HG02884 (cell line): Measurements from ENCODE around the gene TRIM44.

ENCODE experiments used
- ATAC-seq: cut with Tn5 transposase; IDR thresholded peaks from one replicate; pipeline ENCODE4 v1.9.1; 2021; ENCODE audit warnings: mild to moderate bottlenecking, moderate library complexity; ENCODE audit not compliant: unreplicated experiment

Gene TRIM44, protein sequence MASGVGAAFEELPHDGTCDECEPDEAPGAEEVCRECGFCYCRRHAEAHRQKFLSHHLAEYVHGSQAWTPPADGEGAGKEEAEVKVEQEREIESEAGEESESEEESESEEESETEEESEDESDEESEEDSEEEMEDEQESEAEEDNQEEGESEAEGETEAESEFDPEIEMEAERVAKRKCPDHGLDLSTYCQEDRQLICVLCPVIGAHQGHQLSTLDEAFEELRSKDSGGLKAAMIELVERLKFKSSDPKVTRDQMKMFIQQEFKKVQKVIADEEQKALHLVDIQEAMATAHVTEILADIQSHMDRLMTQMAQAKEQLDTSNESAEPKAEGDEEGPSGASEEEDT

DNA sequence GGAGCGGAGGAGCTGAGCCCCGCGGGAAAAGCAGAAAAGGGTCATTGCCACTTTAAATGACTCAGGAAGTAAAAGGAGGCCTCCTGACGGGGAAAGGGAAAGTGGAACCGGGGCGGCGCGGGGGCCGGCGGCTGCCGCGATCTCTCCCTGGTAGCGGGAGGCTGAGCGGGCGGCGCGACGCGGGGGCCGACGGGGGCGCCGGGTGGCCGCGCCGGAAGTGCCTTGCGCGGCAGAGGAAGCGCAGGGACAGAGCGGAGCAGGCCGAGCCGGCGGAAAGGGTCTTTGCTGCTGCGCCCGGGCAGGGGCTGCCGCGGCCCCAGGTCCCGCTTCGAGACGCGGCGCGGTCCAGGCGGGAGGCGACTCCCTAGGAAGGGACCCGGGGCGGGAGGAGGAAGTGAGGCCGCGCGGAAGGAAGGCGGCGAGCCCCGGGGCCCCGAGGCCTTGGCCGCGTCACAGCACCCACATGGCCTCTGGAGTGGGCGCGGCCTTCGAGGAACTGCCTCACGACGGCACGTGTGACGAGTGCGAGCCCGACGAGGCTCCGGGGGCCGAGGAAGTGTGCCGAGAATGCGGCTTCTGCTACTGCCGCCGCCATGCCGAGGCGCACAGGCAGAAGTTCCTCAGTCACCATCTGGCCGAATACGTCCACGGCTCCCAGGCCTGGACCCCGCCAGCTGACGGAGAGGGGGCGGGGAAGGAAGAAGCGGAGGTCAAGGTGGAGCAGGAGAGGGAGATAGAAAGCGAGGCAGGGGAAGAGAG is at the start of gene TRIM44:
Gene TRIM44, plus strand, starts transcription at position 127 of the 759 bp plus-strand sequence. Its CDS starts 337 bp downstream, at position 464.
- ATAC-seq, result peak; percentile 89

DNA sequence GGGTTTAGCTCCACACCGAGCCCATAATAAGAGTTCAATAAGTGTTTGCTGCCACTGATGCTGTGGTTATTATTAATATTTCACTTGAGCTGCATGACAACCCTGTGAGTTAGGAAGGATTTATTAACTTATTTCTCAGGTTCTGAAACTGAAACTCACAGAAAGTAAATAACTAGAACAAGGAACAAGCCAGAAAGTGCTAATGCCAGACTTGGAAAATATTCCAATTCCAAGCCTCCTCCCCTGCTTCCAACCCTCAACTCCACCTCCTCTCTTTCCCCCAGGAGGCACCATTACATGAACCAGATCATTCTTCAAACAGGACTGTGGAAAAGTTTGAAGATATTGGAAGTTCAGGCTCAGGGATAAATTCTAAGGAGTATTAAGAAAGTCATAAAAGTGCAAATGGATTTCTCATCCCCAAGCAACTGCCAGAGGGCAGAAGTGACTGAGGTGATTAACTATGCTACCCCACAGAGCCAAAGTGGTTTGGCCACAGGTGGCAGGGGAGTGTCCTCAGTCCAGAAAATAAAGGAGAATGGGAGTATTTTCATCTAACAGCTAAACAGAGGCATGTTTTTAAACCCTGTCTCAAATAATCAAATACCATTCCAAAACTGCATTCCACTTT is 47.5 kb upstream of the TRIM44 start:
- no peak for ATAC-seq

DNA sequence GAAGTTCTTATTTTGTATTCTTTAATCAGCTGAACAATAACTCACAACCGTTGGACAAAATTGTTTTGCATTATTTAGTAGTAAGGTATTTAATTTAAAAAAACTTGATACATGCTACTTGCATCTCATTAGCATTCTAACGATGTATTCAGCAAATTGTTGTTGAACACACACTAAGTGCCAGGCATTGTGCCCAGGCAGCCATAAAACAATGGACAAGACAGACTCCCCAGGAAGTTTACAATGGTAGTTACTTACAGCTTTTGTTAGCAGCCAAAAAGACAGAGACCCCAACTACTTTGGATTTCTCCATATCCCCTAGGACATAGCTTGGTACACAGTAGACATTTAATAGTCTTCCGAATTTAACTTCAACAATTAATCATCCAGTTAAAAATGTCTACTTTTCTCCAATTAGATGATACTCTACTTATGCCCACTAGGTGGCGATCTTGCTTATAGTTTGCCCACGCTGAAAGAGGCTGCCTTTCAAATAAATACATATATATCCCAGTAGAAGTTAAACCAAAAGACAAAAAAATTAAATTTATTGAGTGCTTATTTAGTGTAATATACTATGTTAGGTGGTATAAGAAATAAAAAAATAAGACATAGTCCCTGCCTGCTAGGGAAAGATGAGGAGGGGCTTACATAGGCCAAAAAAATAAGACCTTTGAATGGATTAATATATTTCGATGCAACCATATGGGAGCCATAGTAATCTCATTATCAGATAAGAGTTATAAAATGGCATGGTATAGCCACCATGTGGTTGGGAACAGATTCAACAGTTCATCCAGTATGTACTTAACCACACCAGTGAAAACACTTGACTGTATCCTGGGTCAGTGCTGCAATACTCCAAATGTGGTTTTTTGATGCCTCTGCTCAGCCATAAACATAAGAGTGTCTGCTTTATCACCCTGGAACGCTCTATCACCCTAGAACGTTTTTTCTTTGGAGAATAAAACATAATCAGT is 46.4 kb upstream of the TRIM44 start:
- ATAC-seq, result no peak

DNA sequence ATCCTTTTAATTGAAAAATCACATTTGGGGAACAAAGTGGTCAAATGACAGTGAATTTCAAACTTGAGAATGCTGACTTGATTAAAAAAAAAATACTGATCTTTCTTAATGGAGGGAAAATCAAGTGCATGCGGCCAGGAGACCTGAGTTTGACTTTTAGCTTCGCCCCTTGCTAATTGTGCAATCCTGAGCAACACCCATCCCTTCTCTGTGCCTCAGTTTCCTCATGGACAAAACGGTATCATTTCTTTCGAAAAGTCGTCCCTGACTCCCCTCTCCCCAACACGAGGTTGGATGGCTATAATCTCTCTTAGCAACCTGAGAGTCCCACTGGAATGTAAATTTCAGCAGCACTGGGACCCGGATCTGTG is 45.3 kb upstream of the TRIM44 start:
- no peak for ATAC-seq

DNA sequence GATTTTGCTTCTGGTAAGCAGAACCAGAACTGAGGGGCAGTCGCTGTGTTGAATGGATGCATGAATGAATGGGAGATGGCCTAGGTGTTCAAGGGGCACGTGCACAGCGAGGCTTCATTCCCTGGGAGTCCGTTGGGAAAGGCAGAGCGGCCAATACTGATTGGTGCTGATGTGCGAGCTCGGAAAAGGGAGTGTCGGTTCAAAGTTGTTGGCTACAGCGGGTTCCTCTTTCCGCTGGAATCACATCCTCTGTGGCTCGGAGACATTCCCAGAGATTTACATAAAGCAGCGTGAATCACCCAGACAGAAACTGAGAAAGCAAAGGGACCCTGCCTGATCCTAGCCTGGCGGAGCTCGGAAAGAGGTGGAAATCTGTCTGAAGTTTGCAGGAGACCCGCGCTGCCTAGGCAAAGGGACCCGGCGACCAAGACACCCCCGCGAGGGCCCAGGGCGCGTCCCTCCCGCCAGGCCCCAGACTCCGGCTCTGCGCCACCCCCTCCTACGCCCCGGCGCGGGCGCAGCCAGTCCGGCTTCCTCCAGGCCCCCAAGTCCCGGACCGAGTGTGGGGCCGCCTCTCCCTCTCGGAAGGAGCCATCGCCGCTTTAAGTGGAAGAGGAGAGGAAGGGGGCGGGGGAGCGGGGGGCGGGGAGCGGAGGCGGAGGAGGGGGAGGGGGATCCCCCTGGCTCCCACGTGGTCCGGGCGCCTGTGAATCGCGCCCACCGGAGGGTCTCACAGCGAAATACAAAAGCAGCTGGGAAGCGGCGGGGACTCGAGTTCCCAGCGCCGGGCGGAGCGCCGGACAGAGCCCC is 44.7 kb upstream of the TRIM44 start, which contains the start of gene FJX1:
Gene FJX1, plus strand, starts transcription at position 774 of the 810 bp plus-strand sequence. CDS start 177 bp downstream, outside the sequence.
- peak; percentile 29 for ATAC-seq

DNA sequence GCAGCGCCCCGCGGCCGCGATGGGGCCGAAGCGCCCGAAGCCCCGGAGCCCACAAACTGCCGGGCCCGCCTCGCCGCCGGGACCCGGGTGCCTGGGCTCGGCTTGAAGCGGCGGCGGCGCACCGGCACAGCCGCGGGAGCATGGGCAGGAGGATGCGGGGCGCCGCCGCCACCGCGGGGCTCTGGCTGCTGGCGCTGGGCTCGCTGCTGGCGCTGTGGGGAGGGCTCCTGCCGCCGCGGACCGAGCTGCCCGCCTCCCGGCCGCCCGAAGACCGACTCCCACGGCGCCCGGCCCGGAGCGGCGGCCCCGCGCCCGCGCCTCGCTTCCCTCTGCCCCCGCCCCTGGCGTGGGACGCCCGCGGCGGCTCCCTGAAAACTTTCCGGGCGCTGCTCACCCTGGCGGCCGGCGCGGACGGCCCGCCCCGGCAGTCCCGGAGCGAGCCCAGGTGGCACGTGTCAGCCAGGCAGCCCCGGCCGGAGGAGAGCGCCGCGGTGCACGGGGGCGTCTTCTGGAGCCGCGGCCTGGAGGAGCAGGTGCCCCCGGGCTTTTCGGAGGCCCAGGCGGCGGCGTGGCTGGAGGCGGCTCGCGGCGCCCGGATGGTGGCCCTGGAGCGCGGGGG is 44.0 kb upstream of the TRIM44 start:
- ATAC-seq, result peak; percentile 29

DNA sequence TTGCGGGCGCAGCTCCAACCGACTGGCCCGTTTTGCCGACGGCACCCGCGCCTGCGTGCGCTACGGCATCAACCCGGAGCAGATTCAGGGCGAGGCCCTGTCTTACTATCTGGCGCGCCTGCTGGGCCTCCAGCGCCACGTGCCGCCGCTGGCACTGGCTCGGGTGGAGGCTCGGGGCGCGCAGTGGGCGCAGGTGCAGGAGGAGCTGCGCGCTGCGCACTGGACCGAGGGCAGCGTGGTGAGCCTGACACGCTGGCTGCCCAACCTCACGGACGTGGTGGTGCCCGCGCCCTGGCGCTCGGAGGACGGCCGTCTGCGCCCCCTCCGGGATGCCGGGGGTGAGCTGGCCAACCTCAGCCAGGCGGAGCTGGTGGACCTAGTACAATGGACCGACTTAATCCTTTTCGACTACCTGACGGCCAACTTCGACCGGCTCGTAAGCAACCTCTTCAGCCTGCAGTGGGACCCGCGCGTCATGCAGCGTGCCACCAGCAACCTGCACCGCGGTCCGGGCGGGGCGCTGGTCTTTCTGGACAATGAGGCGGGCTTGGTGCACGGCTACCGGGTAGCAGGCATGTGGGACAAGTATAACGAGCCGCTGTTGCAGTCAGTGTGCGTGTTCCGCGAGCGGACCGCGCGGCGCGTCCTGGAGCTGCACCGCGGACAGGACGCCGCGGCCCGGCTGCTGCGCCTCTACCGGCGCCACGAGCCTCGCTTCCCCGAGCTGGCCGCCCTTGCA is 43.3 kb upstream of the TRIM44 start:
- peak; percentile 26 for ATAC-seq

DNA sequence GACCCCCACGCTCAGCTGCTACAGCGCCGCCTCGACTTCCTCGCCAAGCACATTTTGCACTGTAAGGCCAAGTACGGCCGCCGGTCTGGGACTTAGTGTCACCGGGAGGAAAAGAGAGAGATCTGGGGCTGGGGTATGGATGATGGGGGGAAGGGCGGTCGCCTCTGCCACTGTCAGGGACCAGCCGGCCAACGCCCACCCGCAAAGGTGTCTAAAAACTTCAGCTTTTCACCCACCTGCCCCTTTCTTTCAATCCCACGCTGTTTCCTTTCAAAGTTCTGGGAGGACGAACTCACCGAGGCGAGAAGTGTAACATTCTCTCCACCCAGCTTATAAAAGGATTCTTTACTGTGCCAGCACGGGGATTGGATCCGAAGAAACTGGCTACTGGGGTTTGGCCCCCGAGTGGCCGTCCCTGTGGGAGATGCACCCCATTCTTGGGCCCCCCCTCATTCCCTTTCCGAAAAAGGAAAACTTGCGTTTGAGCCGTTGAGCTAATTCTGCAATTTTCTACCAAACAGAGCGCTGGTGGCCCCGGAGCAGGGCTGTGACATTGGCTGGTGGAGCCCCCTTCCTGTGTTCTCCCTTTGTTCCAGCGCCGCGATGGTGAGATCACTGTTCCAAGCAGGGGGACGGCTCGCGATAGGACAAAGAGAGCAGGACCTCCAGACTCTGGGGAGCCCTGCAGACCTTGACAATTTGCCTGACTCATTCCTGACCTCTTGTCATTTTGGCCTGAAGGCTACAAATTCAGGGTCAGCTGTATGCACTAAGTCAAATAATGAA is 42.5 kb upstream of the TRIM44 start:
- ATAC-seq, result no peak

DNA sequence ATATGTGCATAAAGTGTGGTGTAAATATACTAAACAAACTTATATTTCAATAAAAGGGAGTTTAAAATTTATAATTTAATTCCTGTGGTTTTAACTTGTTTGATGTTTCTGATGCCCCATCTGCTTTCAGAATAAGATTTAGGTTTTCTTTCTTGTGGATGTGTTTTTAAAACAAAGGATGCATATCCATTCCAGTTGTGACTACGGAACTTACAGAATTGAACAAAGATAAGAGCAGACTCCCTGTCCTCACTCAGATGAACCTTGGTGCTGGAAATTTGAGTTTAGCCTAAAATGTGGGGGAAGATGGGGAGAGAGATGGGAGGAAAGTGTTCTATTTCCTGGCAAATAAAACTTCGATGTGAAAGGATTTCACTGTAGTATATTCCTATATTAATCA is 41.8 kb upstream of the TRIM44 start:
- no peak for ATAC-seq

DNA sequence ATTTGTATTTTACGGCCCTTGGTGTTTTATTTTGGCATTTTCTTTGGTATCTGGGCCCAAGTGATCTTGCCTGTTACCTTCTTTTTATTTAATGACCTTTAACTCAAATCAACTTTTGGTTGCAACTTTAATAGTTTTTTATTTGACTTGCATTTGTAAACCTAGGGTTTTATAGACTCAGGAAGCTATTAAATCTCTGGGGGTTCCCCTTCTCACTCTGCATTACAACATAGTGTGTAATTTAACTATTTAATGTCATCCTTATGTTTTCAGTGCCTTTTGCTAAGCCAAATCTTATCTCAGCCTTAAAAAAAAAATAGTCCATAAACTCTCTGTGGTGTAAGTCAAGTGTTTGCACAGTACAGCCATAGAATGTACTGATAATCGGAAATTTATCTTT is 41.0 kb upstream of the TRIM44 start:
- ATAC-seq, result no peak

DNA sequence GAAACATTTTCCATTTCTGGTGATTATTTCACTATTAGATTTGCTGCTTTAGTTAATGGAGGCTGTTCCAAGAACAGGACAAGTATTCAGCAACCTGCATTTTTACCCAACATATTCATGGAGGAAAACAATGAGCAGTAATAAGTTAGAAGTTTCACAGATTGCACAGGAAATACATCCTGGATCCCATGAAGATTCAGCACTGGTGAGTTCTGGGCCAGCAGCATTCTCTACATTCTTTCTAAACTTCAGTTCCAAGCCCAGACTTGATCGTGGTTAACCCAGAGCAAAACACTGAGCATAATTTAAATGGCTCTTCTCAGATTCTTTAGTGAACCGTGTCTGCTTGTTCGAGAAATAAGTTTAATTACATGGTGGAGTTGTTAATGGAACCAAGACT is 40.5 kb upstream of the TRIM44 start:
- no peak for ATAC-seq

DNA sequence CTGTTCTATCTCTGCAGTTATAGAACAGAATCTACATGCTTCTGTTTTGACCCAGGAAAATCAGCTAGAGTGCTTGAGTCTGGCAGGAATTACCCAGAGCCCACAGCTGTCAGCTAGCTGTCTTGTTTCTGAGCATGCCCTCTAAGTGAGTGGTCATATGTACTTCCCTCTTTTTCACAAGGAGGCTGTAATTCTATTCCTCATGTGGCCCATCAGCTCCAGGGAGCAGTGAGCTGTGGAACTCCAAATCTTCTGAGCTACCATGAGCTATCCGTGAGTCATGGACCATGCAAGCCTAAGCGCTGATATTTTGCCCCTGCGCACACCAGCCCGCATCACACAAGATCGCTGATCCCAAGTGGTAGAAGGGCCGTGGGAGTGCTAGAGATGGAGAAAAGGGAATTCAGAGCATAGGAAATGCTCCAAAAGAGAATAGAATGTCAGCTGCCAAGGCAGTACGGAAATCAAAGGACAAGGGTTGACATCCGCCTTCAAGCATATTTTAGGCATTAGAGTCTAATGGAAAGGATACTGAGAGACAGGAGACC is 38.9 kb upstream of the TRIM44 start:
- ATAC-seq, result no peak

DNA sequence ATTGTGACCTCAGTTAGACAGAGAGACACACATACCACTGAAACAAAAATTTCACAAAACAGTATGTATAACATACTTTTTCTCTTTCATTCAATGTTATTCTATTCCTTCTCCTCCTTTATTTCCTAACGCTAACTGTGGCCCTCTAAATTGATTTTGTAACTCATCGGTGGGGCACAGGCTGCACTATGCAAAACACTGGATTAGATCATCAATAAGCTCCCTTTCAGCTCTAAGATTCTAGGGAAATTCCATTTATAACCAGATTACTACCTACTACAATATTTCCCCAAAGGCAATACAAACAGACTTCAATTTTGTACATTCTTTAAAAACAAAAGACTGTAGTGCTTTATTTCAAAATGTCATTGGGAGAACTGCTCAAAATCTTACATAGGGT is 38.3 kb upstream of the TRIM44 start:
- no peak for ATAC-seq

DNA sequence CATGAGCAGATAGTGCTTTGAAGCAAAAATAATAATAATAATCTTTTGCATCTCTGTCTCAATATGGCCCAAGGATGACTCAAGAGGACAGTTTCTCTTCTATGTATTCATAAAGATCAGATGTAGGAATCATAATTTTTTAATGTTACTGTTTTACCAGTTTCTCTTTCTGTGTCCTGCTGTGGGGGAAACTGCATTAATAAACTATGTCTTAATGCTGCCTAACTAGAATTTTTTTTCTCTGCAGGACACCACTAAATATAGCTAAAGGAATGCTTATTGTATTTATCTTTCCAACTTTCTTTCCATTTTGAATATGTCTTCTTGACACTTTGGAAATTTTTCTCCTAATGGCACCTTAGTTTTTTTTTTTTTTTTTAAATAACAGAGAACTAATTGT is 37.8 kb upstream of the TRIM44 start:
- no peak for ATAC-seq

DNA sequence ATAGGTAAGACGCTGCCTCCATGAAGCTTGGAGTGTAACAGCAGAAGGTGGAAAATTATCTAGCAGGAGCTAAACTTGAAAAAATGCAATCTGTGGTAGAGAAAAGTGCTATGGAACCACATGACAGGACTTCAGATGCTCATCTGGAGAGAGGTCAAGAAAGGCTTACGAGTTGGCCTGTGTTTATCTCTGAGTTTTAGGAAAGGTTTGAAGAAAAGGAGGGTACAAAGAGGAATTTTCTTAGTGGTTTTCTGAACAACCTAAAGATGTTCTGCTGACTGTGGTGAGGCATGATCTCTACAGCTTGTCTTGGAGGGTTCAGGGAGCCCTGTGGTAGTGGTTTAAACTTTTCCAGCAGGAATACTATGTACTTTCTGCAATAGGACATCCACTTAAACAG is 36.1 kb upstream of the TRIM44 start:
- no peak for ATAC-seq

DNA sequence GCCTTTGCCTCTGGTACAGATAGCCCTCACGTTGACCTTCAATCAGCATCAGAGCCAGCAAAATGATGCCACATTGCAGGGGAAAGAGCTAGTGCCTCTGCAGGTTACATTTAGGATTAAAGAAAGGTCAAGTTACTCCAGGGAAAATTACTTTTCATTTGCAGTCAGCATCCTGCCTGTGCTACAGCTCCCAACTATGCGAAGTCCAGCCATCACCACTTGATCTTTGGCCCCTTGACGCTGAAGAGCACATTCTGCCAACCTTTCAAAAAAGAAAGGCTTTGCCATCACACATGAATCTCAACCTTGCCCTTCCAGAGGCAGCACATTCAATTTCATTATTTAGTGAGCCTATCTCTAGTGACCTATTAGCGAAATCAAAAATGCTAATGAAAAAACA is 33.1 kb upstream of the TRIM44 start:
- ATAC-seq, result no peak

DNA sequence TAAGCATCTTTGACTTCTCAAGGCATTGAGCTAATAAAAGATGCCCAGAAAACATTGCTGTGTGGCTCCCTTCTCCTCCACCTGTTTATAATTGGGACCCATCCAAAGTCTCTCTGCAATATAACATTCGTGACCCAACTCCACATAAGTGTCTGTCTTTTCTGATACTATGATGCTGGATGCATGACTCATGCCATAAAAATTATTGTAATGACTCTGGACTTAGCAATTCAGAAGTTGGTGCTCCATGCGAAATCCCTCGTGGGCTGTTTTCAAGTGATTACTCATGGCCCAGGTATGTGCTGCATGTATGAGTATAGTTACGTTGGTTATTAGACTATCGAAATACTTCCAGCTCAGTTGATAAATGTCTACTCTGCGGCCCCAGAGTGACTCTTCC is 32.7 kb upstream of the TRIM44 start:
- ATAC-seq, result no peak

DNA sequence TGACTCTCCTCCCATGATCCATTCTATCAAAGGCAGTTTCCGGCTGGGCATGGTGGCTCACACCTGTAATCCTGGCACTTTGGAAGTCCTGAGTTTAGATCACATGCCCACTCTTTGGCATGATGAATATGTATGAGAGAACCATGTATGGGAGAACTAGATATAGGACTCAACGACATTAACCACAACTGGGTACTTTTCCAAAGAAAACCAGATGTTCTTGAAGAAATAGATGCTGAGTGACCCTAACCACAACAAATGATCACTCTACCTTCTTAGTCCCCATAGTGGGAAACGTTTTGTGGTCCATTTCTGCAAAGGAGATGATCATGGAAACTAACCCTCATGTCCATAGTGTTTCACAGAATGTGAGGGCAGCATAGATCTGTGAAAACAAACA is 30.7 kb upstream of the TRIM44 start:
- ATAC-seq, result no peak
